ENCODE results near the gene CTDSP2.
"Not testable (repeated sequence)": the region's sequence is repeated elsewhere in the genome, so short reads cannot be mapped to it uniquely, and the experiment has no call there.

Gene CTDSP2

GRCh38 chr12:57852620-57853500, 6.3 kb upstream of the CTDSP2 start:
- no peak for DNase-seq (ENCODE audit: low read depth in 2 of 2)

- no peak for DNase-seq (ENCODE audit: low read depth in 2 of 2)
Observed at GRCh38 chr12:57852200-57852599, 5.7 kb upstream of the CTDSP2 start.

GRCh38 chr12:57851552-57851951, 5.0 kb upstream of the CTDSP2 start:
- DNase-seq (ENCODE audit: low read depth in 2 of 2): no peak

- DNase-seq (ENCODE audit: low read depth in 2 of 2): no peak
Observed at GRCh38 chr12:57850854-57851430, 4.4 kb upstream of the CTDSP2 start.

GRCh38 chr12:57849447-57849846, 2.9 kb upstream of the CTDSP2 start:
- DNase-seq (ENCODE audit: low read depth in 2 of 2): not testable (repeated sequence)

GRCh38 chr12:57849035-57849434, 2.5 kb upstream of the CTDSP2 start:
- DNase-seq (ENCODE audit: low read depth in 2 of 2): no peak

GRCh38 chr12:57848208-57848607, 1.7 kb upstream of the CTDSP2 start:
- DNase-seq (ENCODE audit: low read depth in 2 of 2): no peak

GRCh38 chr12:57846285-57846576, 298 bp downstream of the CTDSP2 start:
- DNase-seq (ENCODE audit: low read depth in 2 of 2): no peak

- peak in 1 of 2 donors; percentile 5 for DNase-seq (ENCODE audit: low read depth in 2 of 2)
Observed at GRCh38 chr12:57845478-57846284, 848 bp downstream of the CTDSP2 start.

GRCh38 chr12:57844709-57845477, 1.6 kb downstream of the CTDSP2 start:
- DNase-seq (ENCODE audit: low read depth in 2 of 2): no peak

- DNase-seq (ENCODE audit: low read depth in 2 of 2): no peak
Observed at GRCh38 chr12:57842342-57843294, 3.9 kb downstream of the CTDSP2 start.

GRCh38 chr12:57841445-57841844, 5.1 kb downstream of the CTDSP2 start:
- no peak for DNase-seq (ENCODE audit: low read depth in 2 of 2)

GRCh38 chr12:57840726-57841125, 5.8 kb downstream of the CTDSP2 start:
- no peak for DNase-seq (ENCODE audit: low read depth in 2 of 2)

- no peak for DNase-seq (ENCODE audit: low read depth in 2 of 2)
Observed at GRCh38 chr12:57839996-57840395, 6.5 kb downstream of the CTDSP2 start.

- DNase-seq (ENCODE audit: low read depth in 2 of 2): no peak
Observed at GRCh38 chr12:57838594-57839302, 7.8 kb downstream of the CTDSP2 start.

- DNase-seq (ENCODE audit: low read depth in 2 of 2): no peak
Observed at GRCh38 chr12:57837864-57838562, 8.5 kb downstream of the CTDSP2 start.

- DNase-seq (ENCODE audit: low read depth in 2 of 2): no peak
Observed at GRCh38 chr12:57836442-57837375, 9.8 kb downstream of the CTDSP2 start.
